H1 (cell line): ENCODE data around the gene SIPA1L2. TPM values are rescaled to one million over a fixed set of nuclear protein-coding genes. Genes with fewer than 3 reads are reported as not detected.

Experiments used
- CTCF ChIA-PET: fragments of 300-600 bp; sonication (Branson Sonifier 250); formaldehyde crosslinking; loops from one replicate; lab custom pipeline; 2021; ENCODE audit not compliant: partially characterized antibody; lab: Charles Lee
- POLR2A ChIA-PET: fragments of 300-600 bp; sonication (Branson Sonifier 250); formaldehyde crosslinking; loops from one replicate; lab custom pipeline; 2021; ENCODE audit warnings: inconsistent platforms; ENCODE audit not compliant: partially characterized antibody; lab: Charles Lee
- DNase-seq, 2 experiments: peaks; one replicate each; pipeline versions ENCODE4 v3.0.0 to v3.0.0-alpha.2; 2010 to 2022; ENCODE audit warnings: low spot score in 2 of 2, low read depth in 1 of 2, mixed read lengths in 1 of 2
- FAIRE-seq: peaks from 2 replicates; lab custom pipeline; 2011; peaks lifted over from hg19 to GRCh38; lab: Jason Lieb, UNC
- H2AFZ ChIP-seq: 2 replicates; pipeline ENCODE4 v1.8.1; 2012; ENCODE audit warnings: low read length, inconsistent platforms
- H2AK5ac ChIP-seq: 2 replicates; pipeline ENCODE4 v1.6.1; 2013; ENCODE audit warnings: low read depth, low read length
- H2BK120ac ChIP-seq: replicated peaks from 2 replicates; pipeline ENCODE3; 2013; ENCODE audit warnings: low read depth, low read length, inconsistent platforms
- H2BK12ac ChIP-seq: 2 replicates; pipeline ENCODE4 v1.6.1; 2013; ENCODE audit warnings: low read depth, low read length
- H2BK15ac ChIP-seq: 2 replicates; pipeline ENCODE4 v1.6.1; 2013; ENCODE audit warnings: low read length
- H2BK20ac ChIP-seq: 2 replicates; pipeline ENCODE4 v1.6.1; 2013; ENCODE audit warnings: low read length
- H2BK5ac ChIP-seq: 2 replicates; pipeline ENCODE4 v1.6.1; 2013; ENCODE audit warnings: low read depth, low read length
- H3K14ac ChIP-seq: 2 replicates; pipeline ENCODE4 v1.6.1; 2013; ENCODE audit warnings: inconsistent platforms; ENCODE audit not compliant: insufficient read length
- H3K18ac ChIP-seq: 2 replicates; pipeline ENCODE4 v1.6.1; 2013; ENCODE audit warnings: low read length; ENCODE audit errors: extremely low read depth
- H3K23ac ChIP-seq: 2 replicates; pipeline ENCODE4 v1.6.1; 2013; ENCODE audit warnings: inconsistent platforms; ENCODE audit not compliant: insufficient read length
- H3K23me2 ChIP-seq: 2 replicates; pipeline ENCODE4 v1.6.1; 2013; ENCODE audit warnings: low read depth, low read length
- H3K27ac ChIP-seq: 2 replicates; pipeline ENCODE4 v1.6.1; 2011; ENCODE audit warnings: low read depth, low read length, inconsistent platforms
- H3K27me3 ChIP-seq, 4 experiments: replicated peaks in 1 of 4; 1 replicate in 1 of 4; 2 replicates in 3 of 4; pipeline versions ENCODE4 v1.6.1 to v1.8.1; 2011 to 2013; ENCODE audit warnings: low read length in 3 of 4, mild to moderate bottlenecking in 3 of 4, inconsistent platforms in 2 of 4, mixed read lengths in 2 of 4, moderate library complexity in 1 of 4; ENCODE audit not compliant: control insufficient read depth in 3 of 4, insufficient read depth in 3 of 4; ENCODE audit errors: extremely low read depth in 1 of 4
- H3K36me3 ChIP-seq, 4 experiments: 2 replicates each; pipeline versions ENCODE4 v1.6.1 to v1.8.1; 2011 to 2013; ENCODE audit warnings: mild to moderate bottlenecking in 4 of 4, low read length in 3 of 4, moderate library complexity in 2 of 4, control low read depth in 1 of 4, inconsistent platforms in 1 of 4; ENCODE audit not compliant: insufficient read depth in 4 of 4, control insufficient read depth in 2 of 4
- H3K4ac ChIP-seq: replicated peaks from 2 replicates; pipeline ENCODE3; 2013; ENCODE audit warnings: low read length, low read depth, mixed read lengths, inconsistent platforms; ENCODE audit not compliant: insufficient read length
- H3K4me1 ChIP-seq, 4 experiments: replicated peaks in 1 of 4; 1 replicate in 1 of 4; 2 replicates in 3 of 4; pipeline versions ENCODE4 v1.6.1 to v1.8.1; 2011 to 2013; ENCODE audit warnings: low read length in 3 of 4, inconsistent platforms in 2 of 4, mixed read lengths in 1 of 4; ENCODE audit not compliant: insufficient read depth in 4 of 4, control insufficient read depth in 3 of 4
- H3K4me2 ChIP-seq, 2 experiments: 2 replicates each; pipeline versions ENCODE4 v1.6.1 to v1.8.1; 2011 to 2013; ENCODE audit warnings: low read depth in 2 of 2, low read length in 2 of 2, control low read depth in 1 of 2, inconsistent platforms in 1 of 2, mild to moderate bottlenecking in 1 of 2; ENCODE audit not compliant: insufficient read depth in 1 of 2
- H3K4me3 ChIP-seq, 4 experiments: fragments of 200-600, 300-600 bp in 1 of 4; sonication (generic), shearing (Covaris generic), sonication (Bioruptor Twin) in 1 of 4; 2 replicates each; pipeline versions ENCODE4 v1.5.1 to v1.8.1; 2011 to 2016; ENCODE audit warnings: low read length in 4 of 4, low read depth in 3 of 4, control low read depth in 2 of 4, inconsistent platforms in 2 of 4, mild to moderate bottlenecking in 2 of 4, mixed read lengths in 1 of 4, moderate library complexity in 1 of 4; ENCODE audit not compliant: insufficient read depth in 2 of 4; ENCODE audit errors: extremely low read depth in 1 of 4
- H3K56ac ChIP-seq: replicated peaks from 2 replicates; pipeline ENCODE3; 2013; ENCODE audit warnings: low read depth, mild to moderate bottlenecking, mixed read lengths, low read length, inconsistent platforms; ENCODE audit not compliant: insufficient read length
- H3K79me1 ChIP-seq: 2 replicates; pipeline ENCODE4 v1.6.1; 2013; ENCODE audit warnings: low read depth, low read length, control low read depth
- H3K79me2 ChIP-seq, 2 experiments: 2 replicates each; pipeline versions ENCODE4 v1.6.1 to v1.8.1; 2012 to 2013; ENCODE audit warnings: low read length in 2 of 2, mild to moderate bottlenecking in 2 of 2, inconsistent platforms in 1 of 2; ENCODE audit not compliant: insufficient read depth in 2 of 2, control insufficient read depth in 1 of 2
- H3K9ac ChIP-seq, 4 experiments: replicated peaks in 1 of 4; 1 replicate in 1 of 4; 2 replicates in 3 of 4; pipeline versions ENCODE4 v1.6.1 to v1.8.1; 2011 to 2013; ENCODE audit warnings: low read depth in 3 of 4, low read length in 3 of 4, control low read depth in 2 of 4, mild to moderate bottlenecking in 2 of 4, moderate library complexity in 2 of 4, inconsistent platforms in 1 of 4; ENCODE audit errors: extremely low read depth in 1 of 4
- H3K9me3 ChIP-seq, 2 experiments: 2 replicates each; pipeline versions ENCODE4 v1.6.1 to v1.8.1; 2012 to 2013; ENCODE audit warnings: mild to moderate bottlenecking in 2 of 2, moderate library complexity in 2 of 2, control low read depth in 1 of 2, inconsistent platforms in 1 of 2, low read depth in 1 of 2, low read length in 1 of 2, mixed read lengths in 1 of 2; ENCODE audit not compliant: insufficient read depth in 2 of 2
- H4K20me1 ChIP-seq, 2 experiments: replicated peaks in 1 of 2; 2 replicates each; pipeline versions ENCODE3 to v1.8.1; 2011 to 2013; ENCODE audit warnings: inconsistent platforms in 2 of 2, low read length in 2 of 2, mild to moderate bottlenecking in 1 of 2; ENCODE audit not compliant: insufficient read depth in 2 of 2, control insufficient read depth in 1 of 2
- H4K5ac ChIP-seq: 2 replicates; pipeline ENCODE4 v1.6.1; 2013; ENCODE audit warnings: low read length, low read depth, mixed read lengths, inconsistent platforms; ENCODE audit not compliant: insufficient read length
- H4K8ac ChIP-seq: 2 replicates; pipeline ENCODE4 v1.8.0; 2013; ENCODE audit warnings: mild to moderate bottlenecking, moderate library complexity, low read length, inconsistent platforms; ENCODE audit not compliant: insufficient read depth; ENCODE audit errors: extremely low read depth
- H4K91ac ChIP-seq: replicated peaks from 2 replicates; pipeline ENCODE3; 2013; ENCODE audit warnings: low read length, mixed read lengths, inconsistent platforms; ENCODE audit not compliant: insufficient read length
- ASH2L ChIP-seq: fragments of 200-600, 300-600 bp; sonication (generic); IDR thresholded peaks from one replicate; pipeline ENCODE4 v1.7.1; 2017; ENCODE audit warnings: low read length
- CTBP2 ChIP-seq: IDR thresholded peaks from 2 replicates; pipeline ENCODE4 v1.7.0; 2011; ENCODE audit warnings: borderline replicate concordance, mild to moderate bottlenecking, moderate library complexity, mixed read lengths, low read length; ENCODE audit not compliant: insufficient read depth, insufficient read length
- GABPA ChIP-seq: IDR thresholded peaks from 2 replicates; pipeline ENCODE4 v1.6.1; 2011; ENCODE audit warnings: mild to moderate bottlenecking, low read length, moderate library complexity, borderline replicate concordance; ENCODE audit not compliant: insufficient read depth
- MAFK ChIP-seq: IDR thresholded peaks from 2 replicates; pipeline ENCODE4 v1.6.1; 2012; ENCODE audit warnings: low read depth, mild to moderate bottlenecking, improper control_type of control experiment, low read length
- POLR2AphosphoS5 ChIP-seq: IDR thresholded peaks from 2 replicates; pipeline ENCODE4 v1.6.1; 2011; ENCODE audit warnings: low read depth, low read length
- RAD21 ChIP-seq, 2 experiments: IDR thresholded peaks in 1 of 2; conservative IDR thresholded peaks in 1 of 2; 2 replicates each; pipeline ENCODE4 v1.6.1; 2011; ENCODE audit warnings: low read depth in 2 of 2, low read length in 2 of 2, improper control_type of control experiment in 1 of 2, inconsistent platforms in 1 of 2, mild to moderate bottlenecking in 1 of 2, moderate library complexity in 1 of 2
- RNF2 ChIP-seq: fragments of 200-900, 300-1000 bp; sonication (generic); IDR thresholded peaks from 2 replicates; pipeline ENCODE4 v1.7.1; 2016; ENCODE audit warnings: borderline replicate concordance, low read depth, mild to moderate bottlenecking, antibody characterized with exemption, low read length; ENCODE audit not compliant: poor library complexity, severe bottlenecking; ENCODE audit errors: missing control alignments
- SIRT6 ChIP-seq: IDR thresholded peaks from one replicate; pipeline ENCODE4 v1.7.1; 2012; ENCODE audit warnings: low read length, inconsistent platforms
- SP2 ChIP-seq: IDR thresholded peaks from 2 replicates; pipeline ENCODE4 v1.6.1; 2012; ENCODE audit warnings: mild to moderate bottlenecking, low read length, inconsistent platforms
- WGBS, 2 experiments: shearing (Covaris generic) in 1 of 2; methylation state at CpG; one replicate each; pipeline versions ENCODE4 v1.1.6 to v1.1.7; 2013 to 2015; ENCODE audit warnings: low lambda C conversion rate in 2 of 2, mixed read lengths in 2 of 2, inconsistent platforms in 1 of 2, low coverage in 1 of 2, missing lambda C conversion rate in 1 of 2; ENCODE audit not compliant: insufficient replicate concordance in 2 of 2, insufficient coverage in 1 of 2, insufficient read length in 1 of 2; ENCODE audit errors: extremely low coverage in 1 of 2, missing lambda C conversion rate in 1 of 2; 5-methylcytosine and 5-hydroxymethylcytosine counted together
- polyA plus RNA-seq, 7 experiments: library from polyadenylated mRNA; depleted of rRNA in 3 of 7; stranded (reverse) in 5 of 7; unstranded in 2 of 7; fragments of >200 nt in 5 of 7; fragments of 200-250 nt in 2 of 7; gene quantifications; 1 replicate in 5 of 7; 2 replicates in 1 of 7; 4 replicates in 1 of 7; pipeline versions ENCODE4 v1.2.1 to v1.2.3, GENCODE V29; 2011 to 2013; ENCODE audit warnings: missing spikeins in 2 of 7, mixed read lengths in 2 of 7
- total RNA-seq: library from RNA; stranded (reverse); fragmentation: NEBNext Ultra II Directional; extraction: Animal tissue kit (Norgen Biotek cat#: 25700); gene quantifications from 2 replicates; pipeline ENCODE4 v1.2.1, GENCODE V29; 2021

Gene SIPA1L2
- total and polyA plus RNA-seq, 2 of the 8 experiments (the other 6 are each of a cell fraction or from before 2014, with no cell fraction given) = 7.7 to 13.2 TPM

GRCh38 chr1:232617237-232617636 lies 12.7 kb downstream of the SIPA1L2 start:
- no peak overlapping the region for H3K18ac ChIP-seq
- H3K79me1 ChIP-seq = no peaks in the 10 kb centered on the region
- WGBS, 2 experiments = 63% methylated on average over 1 of the region's 1 CpG; no CpG with 5 or more reads in 1 of the 2 experiments
- H3K36me3 ChIP-seq = no peaks in the 10 kb centered on the region
- peaks cover 2 to 12% (median 7%) of the 10 kb centered on the region in 4 experiments for H3K4me1 ChIP-seq
- no peak overlapping the region for H3K56ac ChIP-seq
- POLR2A ChIA-PET = no interaction called here
- no peak overlapping the region for H3K14ac ChIP-seq
- H2BK12ac ChIP-seq = no peak overlapping the region
- CTCF ChIA-PET = interaction anchor here (1.2 to 1.6 kb wide), 2 partner anchors 14 to 149 kb away, joined by 4 to 9 read pairs; no protein-coding TSS in a partner anchor
- no peak for DNase-seq
- no peak overlapping the region for H4K8ac ChIP-seq
- no peak overlapping the region for H4K5ac ChIP-seq
- H3K4me2 ChIP-seq = no peak overlapping the region
- no peak overlapping the region for H2BK5ac ChIP-seq
- no peak overlapping the region for H2BK20ac ChIP-seq
- H2AFZ ChIP-seq = no peak overlapping the region
- no peak overlapping the region for H3K9ac ChIP-seq
- no peaks in the 10 kb centered on the region for H3K23me2 ChIP-seq
- no peaks in the 10 kb centered on the region for H3K9me3 ChIP-seq
- H3K4ac ChIP-seq = no peak overlapping the region
- no peak for FAIRE-seq
- no peak overlapping the region for H2BK15ac ChIP-seq
- H3K4me3 ChIP-seq = no peak overlapping the region
- no peak overlapping the region for H2AK5ac ChIP-seq
- H4K91ac ChIP-seq = no peak overlapping the region
- H3K23ac ChIP-seq = no peak overlapping the region
- peaks cover 0 to 10% of the 10 kb centered on the region in 2 experiments; a peak in 2 of 4 replicates for H3K79me2 ChIP-seq
- H3K27ac ChIP-seq = no peak overlapping the region
- no peaks in the 10 kb centered on the region for H3K27me3 ChIP-seq
- H4K20me1 ChIP-seq = no peaks in the 10 kb centered on the region
- H2BK120ac ChIP-seq = no peak overlapping the region
- TF ChIP-seq SP2 (no peak), POLR2AphosphoS5 (no peak), SIRT6 (no peak), GABPA (no peak), MAFK (no peak), ASH2L (no peak), RNF2 (no peak), RAD21 (IDR thresholded peaks at IDR 0.05 in 1 of 2, conservative IDR thresholded peaks at IDR 0.05 in 1 of 2; ENCODE audit: low read depth in 2 of 2, low read length in 2 of 2) (no peak), CTBP2 (no peak)
- TF ChIP-seq, all 59 proteins: peak for 0
